HL-60 (cell line): ENCODE results near the gene SNTG2.

Experiments
- DNase-seq, 2 experiments: peaks; one replicate each; pipeline ENCODE4 v3.0.0-alpha.2; 2010 to 2020; ENCODE audit warnings: low read depth in 1 of 2, low spot score in 1 of 2
- H3K27ac ChIP-seq: fragments of 250-450 bp; sonication (Bioruptor Pico); replicated peaks from 2 replicates; pipeline ENCODE4 v1.5.1; 2020; ENCODE audit warnings: mild to moderate bottlenecking, moderate library complexity
- H3K27me3 ChIP-seq: fragments of 250-450 bp; sonication (Bioruptor Pico); 2 replicates; pipeline ENCODE4 v1.5.1; 2021; ENCODE audit warnings: mild to moderate bottlenecking, moderate library complexity; ENCODE audit not compliant: insufficient read depth, poor library complexity, severe bottlenecking
- H3K4me3 ChIP-seq: replicated peaks from 2 replicates; pipeline ENCODE4 v1.5.1; 2011; ENCODE audit warnings: mild to moderate bottlenecking, control low read depth, low read length; ENCODE audit not compliant: insufficient read depth
- CTCF ChIP-seq: IDR thresholded peaks from one replicate; pipeline ENCODE4 v1.5.1; 2011; ENCODE audit warnings: low read length, control low read depth, inconsistent platforms; ENCODE audit not compliant: insufficient read depth
- GABPA ChIP-seq: IDR thresholded peaks from 2 replicates; pipeline ENCODE4 v1.6.1; 2012; ENCODE audit warnings: low read depth
- POLR2AphosphoS5 ChIP-seq: IDR thresholded peaks from 2 replicates; pipeline ENCODE4 v1.6.1; 2012; ENCODE audit warnings: low read depth
- REST ChIP-seq: IDR thresholded peaks from 2 replicates; pipeline ENCODE4 v1.6.1; 2012; ENCODE audit warnings: low read depth; ENCODE audit not compliant: insufficient replicate concordance
- SPI1 ChIP-seq: IDR thresholded peaks from 2 replicates; pipeline ENCODE4 v1.6.1; 2012; ENCODE audit warnings: low read depth, mild to moderate bottlenecking, borderline replicate concordance

SNTG2 gene

GRCh38 chr2:1181893-1182292 is 231.2 kb downstream of the SNTG2 start:
- no peak for TF ChIP-seq SPI1
- no peak for TF ChIP-seq REST
- TF ChIP-seq GABPA, result no peak
- no peak overlapping the region for H3K4me3 ChIP-seq
- H3K27ac ChIP-seq, result no peak overlapping the region
- DNase-seq, result no peak
- no peaks in the 10 kb centered on the region for H3K27me3 ChIP-seq

- H3K27me3 ChIP-seq, result no peaks in the 10 kb centered on the region
- H3K4me3 ChIP-seq, result no peak overlapping the region
- H3K27ac ChIP-seq, result no peak overlapping the region
- no peak for TF ChIP-seq GABPA
- TF ChIP-seq SPI1, result no peak
- TF ChIP-seq REST, result no peak
- TF ChIP-seq CTCF, result no peak
- TF ChIP-seq POLR2AphosphoS5, result no peak
- DNase-seq, result no peak
Observed at GRCh38 chr2:1183300-1183699, 232.7 kb downstream of the SNTG2 start.

- H3K4me3 ChIP-seq, result no peak overlapping the region
- no peak for TF ChIP-seq GABPA
- TF ChIP-seq POLR2AphosphoS5, result no peak
- TF ChIP-seq SPI1, result no peak
- no peak for TF ChIP-seq REST
- TF ChIP-seq CTCF, result no peak
- no peaks in the 10 kb centered on the region for H3K27me3 ChIP-seq
- DNase-seq, result no peak
- H3K27ac ChIP-seq, result no peak overlapping the region
Observed at GRCh38 chr2:1186421-1186820, 235.8 kb downstream of the SNTG2 start.

GRCh38 chr2:1187189-1187588 is 236.5 kb downstream of the SNTG2 start:
- no peak for TF ChIP-seq CTCF
- no peak for TF ChIP-seq GABPA
- TF ChIP-seq REST, result no peak
- no peak for TF ChIP-seq POLR2AphosphoS5
- no peak for TF ChIP-seq SPI1
- no peak for DNase-seq
- Histone ChIP-seq H3K27me3 (no peaks in the 10 kb centered on the region), H3K4me3 (no peak overlapping the region), H3K27ac (no peak overlapping the region)
